Measurements from ENCODE around the gene SLC10A7. TPM values are rescaled to one million over a fixed set of nuclear protein-coding genes. Genes with fewer than 3 reads are reported as not detected.

SLC10A7 gene
- total RNA-seq, 1 donor from 2014 or later: 10.5 TPM

DNA sequence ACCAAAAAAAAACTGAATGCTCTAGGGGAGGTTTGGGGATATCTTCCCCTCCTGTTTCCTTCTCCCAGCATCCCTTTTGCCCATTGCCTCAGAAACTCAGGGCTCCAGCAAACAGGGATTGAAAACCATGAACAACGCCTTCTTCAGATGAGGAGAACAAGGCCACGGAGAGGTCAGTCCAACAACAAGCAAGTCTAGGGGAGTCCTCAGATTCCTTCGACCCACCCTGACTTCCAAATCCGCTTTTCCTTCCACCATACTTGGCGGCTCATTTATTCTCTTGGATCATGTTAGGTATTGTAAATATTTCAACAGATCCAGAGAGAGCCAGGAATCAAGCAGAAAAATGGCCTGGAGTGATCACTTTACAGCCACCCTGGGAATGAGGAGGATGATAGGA is 285.5 kb downstream of the SLC10A7 start:
- peaks cover 3% of the 10 kb centered on the region for H3K4me1 Mint-ChIP-seq (ENCODE audit: unreplicated experiment)
- H3K27ac Mint-ChIP-seq (ENCODE audit: unreplicated experiment): no peak overlapping the region
- no peak overlapping the region for H3K4me3 Mint-ChIP-seq (ENCODE audit: unreplicated experiment)
- TF ChIP-seq, protein P1, sequence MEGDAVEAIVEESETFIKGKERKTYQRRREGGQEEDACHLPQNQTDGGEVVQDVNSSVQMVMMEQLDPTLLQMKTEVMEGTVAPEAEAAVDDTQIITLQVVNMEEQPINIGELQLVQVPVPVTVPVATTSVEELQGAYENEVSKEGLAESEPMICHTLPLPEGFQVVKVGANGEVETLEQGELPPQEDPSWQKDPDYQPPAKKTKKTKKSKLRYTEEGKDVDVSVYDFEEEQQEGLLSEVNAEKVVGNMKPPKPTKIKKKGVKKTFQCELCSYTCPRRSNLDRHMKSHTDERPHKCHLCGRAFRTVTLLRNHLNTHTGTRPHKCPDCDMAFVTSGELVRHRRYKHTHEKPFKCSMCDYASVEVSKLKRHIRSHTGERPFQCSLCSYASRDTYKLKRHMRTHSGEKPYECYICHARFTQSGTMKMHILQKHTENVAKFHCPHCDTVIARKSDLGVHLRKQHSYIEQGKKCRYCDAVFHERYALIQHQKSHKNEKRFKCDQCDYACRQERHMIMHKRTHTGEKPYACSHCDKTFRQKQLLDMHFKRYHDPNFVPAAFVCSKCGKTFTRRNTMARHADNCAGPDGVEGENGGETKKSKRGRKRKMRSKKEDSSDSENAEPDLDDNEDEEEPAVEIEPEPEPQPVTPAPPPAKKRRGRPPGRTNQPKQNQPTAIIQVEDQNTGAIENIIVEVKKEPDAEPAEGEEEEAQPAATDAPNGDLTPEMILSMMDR (IDR thresholded peaks at IDR 0.05): no peak
- H3K9me3 Mint-ChIP-seq (ENCODE audit: unreplicated experiment): no peaks in the 10 kb centered on the region
- H3K36me3 Mint-ChIP-seq (ENCODE audit: unreplicated experiment): no peaks in the 10 kb centered on the region
- no peaks in the 10 kb centered on the region for H3K27me3 Mint-ChIP-seq (ENCODE audit: unreplicated experiment)
- peak; percentile 44 for DNase-seq (ENCODE audit: extremely low spot score, unreplicated experiment)

DNA sequence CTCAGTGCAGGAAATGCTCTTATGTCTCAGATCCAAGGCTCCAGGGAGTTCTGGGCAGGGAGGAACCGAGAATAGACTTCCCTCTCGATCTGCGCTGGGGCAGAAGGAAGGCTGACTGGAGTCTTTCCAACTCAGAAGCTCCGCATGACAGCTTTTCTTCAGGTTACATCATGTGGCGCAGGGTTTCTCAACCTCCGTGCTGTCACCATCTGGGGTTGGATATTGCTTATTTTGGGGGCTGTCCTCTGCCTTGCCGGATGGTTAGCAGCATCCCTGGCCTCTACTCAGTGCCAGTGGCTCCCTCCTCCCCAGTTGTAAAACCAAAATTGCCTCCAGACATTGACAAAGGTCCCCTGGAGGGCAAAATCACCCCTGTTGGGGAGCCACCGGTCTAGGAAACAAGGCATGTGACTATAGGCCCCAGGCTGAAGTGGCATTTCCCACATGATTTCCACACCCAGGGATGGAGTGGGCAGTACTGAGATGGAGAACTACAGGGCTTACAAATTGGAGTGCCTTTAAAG is 286.0 kb downstream of the SLC10A7 start:
- no peak overlapping the region for H3K27ac Mint-ChIP-seq (ENCODE audit: unreplicated experiment)

DNA sequence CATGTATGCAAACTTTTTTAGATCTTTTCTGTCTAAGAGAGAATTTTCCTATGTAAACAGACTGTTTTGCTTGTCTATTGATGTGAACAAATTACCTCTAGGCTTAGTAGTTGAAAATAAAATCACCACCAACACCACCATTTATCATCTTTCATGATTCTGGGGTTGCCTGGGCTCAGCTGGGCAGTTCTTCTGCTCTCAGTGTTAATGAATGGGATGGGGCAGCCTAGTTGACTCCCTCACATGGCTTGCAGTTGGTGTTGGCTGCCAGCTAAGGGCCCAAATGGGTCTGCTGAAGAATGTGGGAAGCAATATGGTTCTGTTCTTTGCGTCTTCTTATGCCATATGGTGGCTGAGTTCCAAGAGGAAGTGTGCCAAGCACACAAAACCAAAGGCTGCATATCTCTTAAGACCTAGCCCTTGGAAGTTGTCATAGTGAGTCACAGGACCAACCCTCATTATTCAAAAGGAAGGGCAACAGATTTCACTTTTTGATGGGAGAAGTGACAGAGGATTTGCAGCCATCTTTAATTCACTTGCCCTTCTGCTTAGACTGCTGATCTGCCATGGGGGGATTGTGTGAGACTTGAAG is 289.5 kb downstream of the SLC10A7 start:
- no peaks in the 10 kb centered on the region for H3K4me1 Mint-ChIP-seq (ENCODE audit: unreplicated experiment)
- H3K4me3 Mint-ChIP-seq (ENCODE audit: unreplicated experiment): no peak overlapping the region
- DNase-seq (ENCODE audit: extremely low spot score, unreplicated experiment): peak; percentile 25
- TF ChIP-seq, protein P1 (IDR thresholded peaks at IDR 0.05): no peak
- H3K27ac Mint-ChIP-seq (ENCODE audit: unreplicated experiment): no peak overlapping the region
- H3K36me3 Mint-ChIP-seq (ENCODE audit: unreplicated experiment): no peaks in the 10 kb centered on the region
- H3K9me3 Mint-ChIP-seq (ENCODE audit: unreplicated experiment): no peaks in the 10 kb centered on the region
- H3K27me3 Mint-ChIP-seq (ENCODE audit: unreplicated experiment): no peaks in the 10 kb centered on the region

More for the DNA sequence above, 286.0 kb downstream of the SLC10A7 start:
- H3K36me3 Mint-ChIP-seq (ENCODE audit: unreplicated experiment): no peaks in the 10 kb centered on the region
- H3K9me3 Mint-ChIP-seq (ENCODE audit: unreplicated experiment): no peaks in the 10 kb centered on the region
- peak; percentile 66 for DNase-seq (ENCODE audit: extremely low spot score, unreplicated experiment)
- H3K4me3 Mint-ChIP-seq (ENCODE audit: unreplicated experiment): no peak overlapping the region
- no peaks in the 10 kb centered on the region for H3K27me3 Mint-ChIP-seq (ENCODE audit: unreplicated experiment)
- H3K4me1 Mint-ChIP-seq (ENCODE audit: unreplicated experiment): no peaks in the 10 kb centered on the region
- TF ChIP-seq, protein P1 (IDR thresholded peaks at IDR 0.05): no peak

DNA sequence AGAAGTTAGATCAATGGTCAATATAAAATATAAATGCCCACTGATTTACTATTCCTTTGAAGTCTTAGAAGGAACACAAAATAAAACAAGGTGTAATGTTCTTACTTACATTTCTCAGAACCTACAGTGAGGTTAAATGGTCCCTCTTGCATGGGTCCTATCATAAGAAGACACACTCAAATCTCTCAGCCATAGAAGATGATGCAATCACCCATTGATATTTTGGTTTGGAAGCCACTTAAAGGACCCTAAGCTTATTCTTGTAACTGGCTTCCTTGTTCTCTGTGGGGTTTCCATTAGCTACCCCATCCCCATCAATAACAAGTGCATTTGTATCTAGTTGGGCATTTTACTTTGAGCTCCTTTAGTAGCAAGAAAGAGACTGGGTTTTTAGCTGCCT is 292.3 kb downstream of the SLC10A7 start:
- H3K4me1 Mint-ChIP-seq (ENCODE audit: unreplicated experiment): no peaks in the 10 kb centered on the region
- H3K27ac Mint-ChIP-seq (ENCODE audit: unreplicated experiment): no peak overlapping the region
- TF ChIP-seq, protein P1 (IDR thresholded peaks at IDR 0.05): no peak
- H3K9me3 Mint-ChIP-seq (ENCODE audit: unreplicated experiment): no peaks in the 10 kb centered on the region
- no peaks in the 10 kb centered on the region for H3K27me3 Mint-ChIP-seq (ENCODE audit: unreplicated experiment)
- DNase-seq (ENCODE audit: extremely low spot score, unreplicated experiment): no peak
- H3K36me3 Mint-ChIP-seq (ENCODE audit: unreplicated experiment): no peaks in the 10 kb centered on the region
- H3K4me3 Mint-ChIP-seq (ENCODE audit: unreplicated experiment): no peak overlapping the region

DNA sequence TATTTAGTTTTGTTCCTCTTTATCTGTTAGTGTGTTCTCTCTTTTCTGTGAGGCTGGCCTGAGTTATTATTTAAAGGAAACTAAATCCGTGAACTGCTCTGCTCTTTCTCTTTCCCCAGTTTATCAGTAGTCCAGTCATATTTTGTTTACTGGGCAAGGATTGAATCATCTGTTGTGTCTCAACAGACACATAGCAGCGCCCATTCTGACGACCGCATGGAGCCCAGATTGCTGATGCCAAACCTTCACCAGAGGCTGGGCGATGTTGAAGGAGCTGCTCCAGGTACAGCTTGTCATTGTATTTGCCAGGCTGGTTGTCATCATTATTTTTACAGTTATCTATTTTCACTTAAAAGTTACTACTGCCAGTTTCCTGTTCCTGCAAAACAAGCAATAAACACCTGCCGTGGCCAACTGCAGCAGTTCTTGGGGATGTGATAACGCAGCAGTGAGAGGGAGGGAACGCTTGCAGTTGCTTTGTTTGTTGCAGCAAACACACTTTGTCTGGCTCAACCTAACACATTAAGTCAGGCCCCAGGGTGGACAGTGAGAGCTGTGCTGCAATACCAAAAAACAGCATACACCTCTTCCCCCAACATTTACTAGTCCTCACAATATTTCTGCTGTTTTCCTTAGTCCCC is 297.3 kb downstream of the SLC10A7 start:
- Mint-ChIP-seq H3K36me3 (ENCODE audit: unreplicated experiment) (no peaks in the 10 kb centered on the region), H3K9me3 (ENCODE audit: unreplicated experiment) (no peaks in the 10 kb centered on the region), H3K4me3 (ENCODE audit: unreplicated experiment) (no peak overlapping the region), H3K27me3 (ENCODE audit: unreplicated experiment) (no peaks in the 10 kb centered on the region), H3K27ac (ENCODE audit: unreplicated experiment) (no peak overlapping the region), H3K4me1 (ENCODE audit: unreplicated experiment) (peaks cover 7% of the 10 kb centered on the region)
- no peak for DNase-seq (ENCODE audit: extremely low spot score, unreplicated experiment)
- TF ChIP-seq, protein P1 (IDR thresholded peaks at IDR 0.05): no peak
